Esophagus mucosa (tissue), 1 donor: ENCODE results near the gene PLPP1. TPM values are rescaled to one million over a fixed set of nuclear protein-coding genes. Genes with fewer than 3 reads are reported as not detected.
A peak's percentile ranks its signal among the peaks of the same experiment; 100 is the strongest.

ENCODE experiments used
- ATAC-seq: fragments of 200-7000 bp; cut with Tn5 transposase; one replicate; pipeline ENCODE4 v1.9.1; 2020
- total RNA-seq: library from RNA; stranded (reverse); gene quantifications from one replicate; pipeline ENCODE4 v1.2.4, GENCODE V29; 2023
- donor health status: DM: yes; HTN: yes; CAD: no.

PLPP1 gene
- total RNA-seq, 1 donor from 2014 or later = 16.2 TPM

DNA sequence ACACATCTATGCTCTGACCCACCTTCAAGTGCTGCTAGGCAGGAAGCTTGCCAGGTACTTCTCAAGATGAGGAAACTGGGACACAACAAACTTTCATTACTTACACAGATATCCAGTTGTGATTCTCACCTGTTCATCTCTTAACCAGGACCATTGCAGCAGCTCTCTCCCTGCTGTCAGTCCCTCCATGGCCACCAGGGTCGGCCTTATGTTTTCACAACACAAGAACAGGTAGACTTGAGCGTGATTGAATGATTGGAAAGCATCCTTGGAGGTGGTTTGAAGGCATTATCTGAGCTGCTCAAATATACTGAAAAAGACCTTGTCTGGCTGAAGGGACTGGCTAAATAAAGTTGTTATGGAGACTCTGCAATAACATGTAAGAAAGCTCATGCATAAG is 132.6 kb downstream of the PLPP1 start:
- ATAC-seq = no peak

DNA sequence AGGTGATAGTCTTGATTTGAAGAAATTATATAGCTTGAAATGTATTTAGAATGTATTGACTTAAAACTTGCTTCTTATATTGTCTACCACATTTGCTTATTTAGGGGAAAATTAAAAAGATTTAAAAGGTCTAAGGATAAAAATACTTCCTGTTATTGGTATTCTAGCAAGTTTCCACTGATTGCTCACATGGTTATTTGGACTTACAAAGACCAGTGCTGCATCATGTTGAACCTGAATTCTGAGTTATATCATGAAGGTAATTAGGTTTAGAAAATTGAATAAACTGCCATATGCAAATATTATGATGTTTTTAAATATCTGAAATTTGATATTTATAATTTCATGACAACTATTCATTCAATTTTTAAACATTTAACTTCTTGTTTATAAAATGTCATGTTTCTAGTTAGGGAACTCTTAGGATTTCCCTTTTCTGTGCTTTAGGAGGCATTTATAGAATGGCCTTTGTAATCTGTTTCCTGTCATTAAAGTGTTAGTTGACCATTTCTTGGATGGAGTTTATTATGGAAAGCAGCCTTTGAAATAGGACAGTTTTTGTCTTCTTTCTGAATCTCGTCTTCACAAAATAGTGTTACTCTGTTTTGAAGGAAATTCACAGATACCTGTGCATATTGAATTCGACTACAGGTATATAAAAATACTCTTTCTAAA is 141.1 kb downstream of the PLPP1 start:
- no peak for ATAC-seq

DNA sequence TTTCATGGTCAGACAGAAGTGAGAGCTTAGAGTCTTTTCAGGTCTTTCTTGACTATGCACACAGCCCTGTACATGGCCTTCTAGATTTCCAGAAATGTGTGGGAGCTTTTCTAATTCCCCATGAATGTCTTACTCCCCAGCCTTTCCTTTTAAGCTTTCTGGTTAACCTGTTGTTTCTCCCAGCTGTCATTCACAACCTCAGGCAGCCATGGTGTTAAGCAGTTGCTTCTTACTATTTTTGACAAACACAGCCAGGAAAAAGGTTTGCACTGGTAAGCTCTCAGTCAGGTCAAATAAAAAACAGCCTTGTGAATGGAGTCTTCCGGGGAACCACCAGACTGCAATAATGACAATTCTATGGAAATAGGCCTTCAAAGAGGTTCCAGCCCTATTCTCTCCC is 142.1 kb downstream of the PLPP1 start:
- no peak for ATAC-seq

DNA sequence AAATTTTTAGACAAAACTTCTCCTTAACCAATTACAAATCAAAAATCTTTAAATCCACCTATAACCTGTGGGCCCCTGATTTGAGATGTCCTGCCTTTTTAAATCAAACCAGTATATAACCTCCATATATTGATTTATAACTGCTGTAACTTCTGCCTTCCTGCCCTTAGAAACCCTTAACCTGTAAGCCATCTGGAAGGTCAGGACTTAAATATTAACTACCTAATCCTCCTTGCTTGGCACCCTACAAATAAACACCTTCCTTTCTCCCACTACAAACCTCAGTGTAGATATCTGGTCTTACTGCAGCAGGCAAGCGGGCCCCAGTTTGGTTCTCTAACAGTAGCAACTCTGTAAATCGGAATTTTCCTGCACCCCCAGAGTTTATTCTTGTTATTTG is 143.1 kb downstream of the PLPP1 start:
- no peak for ATAC-seq

DNA sequence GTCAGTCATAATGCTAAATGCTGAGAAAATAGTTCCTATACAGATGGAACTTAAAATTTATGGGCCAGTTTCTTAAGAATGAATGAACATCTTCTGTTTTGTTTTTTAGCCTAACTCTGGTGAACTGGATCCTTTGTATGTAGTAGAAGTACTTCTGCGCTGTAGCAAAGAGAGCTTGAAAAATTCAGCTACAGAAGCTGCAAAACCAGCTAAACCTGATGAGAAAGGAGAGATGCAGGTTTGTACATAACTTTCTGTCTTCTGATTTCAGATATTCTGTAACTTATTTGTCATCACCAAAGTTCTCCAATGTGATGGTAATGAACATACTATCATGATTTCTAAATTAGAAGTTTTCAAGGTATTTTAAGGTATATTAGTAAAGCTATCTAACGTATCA is 146.9 kb downstream of the PLPP1 start:
- ATAC-seq = peak; percentile 65

DNA sequence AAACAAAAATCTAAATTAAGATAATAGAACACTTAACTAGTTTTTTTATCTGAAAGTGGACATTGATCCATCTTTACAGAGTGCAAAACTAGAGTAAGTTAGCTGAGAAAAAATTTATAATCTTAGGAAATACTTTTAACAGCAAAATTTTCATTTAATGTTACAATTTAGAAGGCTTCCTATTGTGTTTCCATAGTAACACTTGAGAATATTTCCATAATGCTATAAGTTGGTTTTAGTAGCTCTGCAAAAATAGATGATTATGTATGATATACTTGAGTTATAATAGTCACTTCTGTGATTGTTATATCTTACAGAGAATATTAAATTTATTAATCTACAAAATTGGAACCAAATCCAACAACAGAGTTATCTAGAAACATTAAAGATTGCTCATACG is 148.4 kb downstream of the PLPP1 start:
- no peak for ATAC-seq

DNA sequence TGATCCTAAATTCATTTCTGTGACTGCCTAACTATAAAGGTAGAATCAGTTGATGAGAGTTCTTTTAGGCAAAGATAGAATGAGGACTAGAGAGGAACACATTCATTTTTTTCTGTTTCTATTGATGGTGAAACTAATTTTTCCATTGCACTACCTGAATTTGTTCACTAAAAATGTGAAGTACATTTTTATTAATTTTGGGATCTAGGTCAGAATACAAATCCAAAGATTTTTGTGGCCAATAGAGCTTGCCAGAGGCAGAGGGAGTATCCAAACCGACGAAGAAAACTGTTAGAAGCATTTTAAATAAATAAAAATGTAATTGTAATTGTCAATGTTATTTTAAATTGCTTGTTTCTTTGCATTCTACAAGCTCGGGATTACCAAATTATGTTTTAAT is 148.9 kb downstream of the PLPP1 start:
- ATAC-seq = no peak

DNA sequence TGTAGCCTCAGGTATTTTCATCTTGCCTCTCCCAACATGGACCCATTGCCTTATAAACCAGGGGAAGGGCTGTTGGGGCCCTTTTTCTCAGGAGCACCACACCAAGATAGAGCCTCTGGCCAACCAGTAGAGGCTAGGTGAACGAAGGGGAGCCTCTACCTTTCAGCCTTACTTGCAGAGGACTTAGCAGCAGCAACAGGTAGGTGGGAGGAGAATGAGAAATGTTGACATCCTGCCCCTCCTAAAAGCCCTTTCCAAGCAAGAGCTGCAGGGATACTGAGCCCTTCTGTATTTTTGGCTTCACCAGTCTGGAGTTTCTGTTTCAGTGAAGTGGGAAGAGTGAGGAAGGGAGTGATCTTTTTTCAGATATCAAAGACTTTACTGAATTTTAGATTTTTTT is 149.5 kb downstream of the PLPP1 start:
- no peak for ATAC-seq

DNA sequence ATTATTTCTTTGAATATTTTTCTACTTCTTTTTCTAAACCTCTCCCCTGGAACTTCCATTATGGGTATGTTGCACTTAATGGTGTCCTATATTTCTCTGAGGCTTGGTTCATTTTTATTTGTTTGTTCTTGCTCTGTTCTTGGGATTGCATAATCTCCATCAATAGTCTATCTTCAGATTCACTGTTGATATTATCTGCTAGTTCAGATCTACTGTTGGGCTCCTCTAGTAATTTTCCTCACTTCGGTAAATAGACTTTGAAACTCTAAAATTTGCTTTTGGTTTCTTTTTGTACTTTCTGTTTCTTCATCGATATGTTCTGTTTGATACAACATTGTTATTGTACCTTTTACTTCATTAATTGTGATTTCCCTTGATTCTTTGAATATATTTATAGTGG is 150.7 kb downstream of the PLPP1 start:
- ATAC-seq = no peak

DNA sequence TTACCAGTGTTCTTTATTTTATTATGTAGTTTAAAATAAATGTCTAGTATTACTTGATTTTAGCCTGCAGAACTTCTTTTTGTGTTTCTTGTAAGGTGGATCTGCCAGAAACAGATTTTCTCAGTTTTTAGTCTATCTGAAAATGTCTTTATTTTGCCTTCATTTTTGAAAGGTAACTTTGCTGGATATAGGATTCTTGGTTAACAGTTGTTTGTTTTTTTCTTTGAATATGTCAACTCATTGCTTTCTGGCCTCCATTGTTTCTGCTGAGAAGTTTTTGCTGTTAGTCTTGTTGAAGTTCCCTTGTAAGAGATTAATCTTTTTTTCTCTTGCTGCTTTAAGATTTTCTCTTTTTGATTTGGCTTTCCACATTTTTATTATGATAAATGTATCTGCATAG is 151.5 kb downstream of the PLPP1 start:
- no peak for ATAC-seq

DNA sequence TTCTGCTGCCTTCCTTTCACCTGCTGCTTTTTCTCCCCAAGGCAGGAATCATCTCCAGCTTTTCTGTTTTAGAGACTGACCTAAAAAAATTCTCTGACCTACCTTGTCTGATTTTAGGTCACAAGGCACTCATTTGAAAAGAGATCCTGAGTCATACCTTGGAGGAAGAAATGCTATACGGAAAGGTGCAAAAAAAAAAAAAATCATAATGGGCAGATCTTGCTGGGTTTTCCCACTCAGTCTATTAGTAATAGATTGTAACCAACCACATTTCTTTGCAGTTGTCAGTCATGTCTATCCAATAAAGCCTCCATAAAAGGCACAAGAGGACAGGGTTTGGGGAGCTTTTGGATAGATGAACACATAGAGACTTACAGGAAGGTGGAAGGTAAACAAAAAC is 157.0 kb downstream of the PLPP1 start:
- ATAC-seq = peak; percentile 70

Other genes starting within 250 kb of the PLPP1 start
- gene DHX29, start 227.3 kb downstream of the PLPP1 start, total RNA-seq = 18.2 TPM
- 42.2 TPM for gene MTREX, start 227.0 kb downstream of the PLPP1 start, total RNA-seq
- gene SLC38A9, start 177.4 kb upstream of the PLPP1 start, total RNA-seq = 13.0 TPM
- gene DDX4, start 203.1 kb upstream of the PLPP1 start, total RNA-seq = not detected